DND-41 (cell line): ENCODE data around the gene VTI1A.

Source experiments
- ATAC-seq: fragments of 200-7000 bp; cut with Tn5 transposase; 3 replicates; pipeline ENCODE4 v1.9.1; 2021; ENCODE audit warnings: low read depth; ENCODE audit not compliant: insufficient read depth
- DNase-seq: peaks from one replicate; pipeline ENCODE4 v3.0.0-alpha.2; 2020
- H2AFZ ChIP-seq: 2 replicates; pipeline ENCODE4 v1.6.0; 2012; ENCODE audit warnings: low read depth, low read length
- H3K27ac ChIP-seq: 2 replicates; pipeline ENCODE4 v1.5.1; 2012; ENCODE audit warnings: low read length, inconsistent platforms
- H3K27me3 ChIP-seq: fragments of 200-600 bp; sonication (generic); 2 replicates; pipeline ENCODE4 v1.6.0; 2012; ENCODE audit warnings: low read length, mild to moderate bottlenecking, inconsistent platforms; ENCODE audit not compliant: insufficient read depth, poor library complexity
- H3K36me3 ChIP-seq: 2 replicates; pipeline ENCODE4 v1.5.1; 2012; ENCODE audit warnings: low read length, inconsistent platforms; ENCODE audit not compliant: insufficient read depth
- H3K4me1 ChIP-seq: 2 replicates; pipeline ENCODE4 v1.5.1; 2012; ENCODE audit warnings: mild to moderate bottlenecking, low read length; ENCODE audit not compliant: insufficient read depth
- H3K4me2 ChIP-seq: 2 replicates; pipeline ENCODE4 v1.6.0; 2012; ENCODE audit warnings: mild to moderate bottlenecking, moderate library complexity, low read length, inconsistent platforms; ENCODE audit not compliant: insufficient read depth
- H3K4me3 ChIP-seq, 2 experiments: fragments of 200-600 bp in 1 of 2; shearing (Covaris generic) in 1 of 2; 2 replicates each; pipeline ENCODE4 v1.5.1; 2012 to 2016; ENCODE audit warnings: inconsistent platforms in 2 of 2, low read length in 2 of 2, mild to moderate bottlenecking in 2 of 2, low read depth in 1 of 2, moderate library complexity in 1 of 2
- H3K79me2 ChIP-seq: 2 replicates; pipeline ENCODE4 v1.6.0; 2012; ENCODE audit warnings: low read length, inconsistent platforms; ENCODE audit not compliant: insufficient read depth
- H3K9ac ChIP-seq: 2 replicates; pipeline ENCODE4 v1.6.0; 2012; ENCODE audit warnings: low read depth, mild to moderate bottlenecking, inconsistent platforms, low read length, moderate library complexity
- H3K9me3 ChIP-seq: 2 replicates; pipeline ENCODE4 v1.5.1; 2012; ENCODE audit warnings: low read length, moderate library complexity, mild to moderate bottlenecking, inconsistent platforms; ENCODE audit not compliant: insufficient read depth, severe bottlenecking
- H4K20me1 ChIP-seq: 2 replicates; pipeline ENCODE4 v1.6.0; 2012; ENCODE audit warnings: low read length; ENCODE audit not compliant: insufficient read depth
- EZH2 ChIP-seq: IDR thresholded peaks from 3 replicates; pipeline ENCODE4 v1.6.1; 2012; ENCODE audit warnings: borderline replicate concordance, low read depth, mild to moderate bottlenecking, moderate library complexity, low read length, inconsistent platforms; ENCODE audit not compliant: severe bottlenecking
- TF ChIP-seq, protein P1 (sequence below): IDR thresholded peaks from 2 replicates; pipeline ENCODE4 v1.5.1; 2012; ENCODE audit warnings: borderline replicate concordance, low read length, moderate library complexity, mild to moderate bottlenecking; ENCODE audit not compliant: poor library complexity, severe bottlenecking; ENCODE audit errors: extremely low read depth

The VTI1A gene

GRCh38 chr10:112769611-112770370 is 322.8 kb downstream of the VTI1A start:
- H3K4me1 ChIP-seq: no peaks in the 10 kb centered on the region
- no peak for TF ChIP-seq EZH2
- TF ChIP-seq, protein P1, sequence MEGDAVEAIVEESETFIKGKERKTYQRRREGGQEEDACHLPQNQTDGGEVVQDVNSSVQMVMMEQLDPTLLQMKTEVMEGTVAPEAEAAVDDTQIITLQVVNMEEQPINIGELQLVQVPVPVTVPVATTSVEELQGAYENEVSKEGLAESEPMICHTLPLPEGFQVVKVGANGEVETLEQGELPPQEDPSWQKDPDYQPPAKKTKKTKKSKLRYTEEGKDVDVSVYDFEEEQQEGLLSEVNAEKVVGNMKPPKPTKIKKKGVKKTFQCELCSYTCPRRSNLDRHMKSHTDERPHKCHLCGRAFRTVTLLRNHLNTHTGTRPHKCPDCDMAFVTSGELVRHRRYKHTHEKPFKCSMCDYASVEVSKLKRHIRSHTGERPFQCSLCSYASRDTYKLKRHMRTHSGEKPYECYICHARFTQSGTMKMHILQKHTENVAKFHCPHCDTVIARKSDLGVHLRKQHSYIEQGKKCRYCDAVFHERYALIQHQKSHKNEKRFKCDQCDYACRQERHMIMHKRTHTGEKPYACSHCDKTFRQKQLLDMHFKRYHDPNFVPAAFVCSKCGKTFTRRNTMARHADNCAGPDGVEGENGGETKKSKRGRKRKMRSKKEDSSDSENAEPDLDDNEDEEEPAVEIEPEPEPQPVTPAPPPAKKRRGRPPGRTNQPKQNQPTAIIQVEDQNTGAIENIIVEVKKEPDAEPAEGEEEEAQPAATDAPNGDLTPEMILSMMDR: no peak
- no peak overlapping the region for H2AFZ ChIP-seq
- H4K20me1 ChIP-seq: no peaks in the 10 kb centered on the region
- ATAC-seq (no peak), DNase-seq (no peak)
- no peaks in the 10 kb centered on the region for H3K79me2 ChIP-seq
- no peak overlapping the region for H3K9ac ChIP-seq
- H3K4me2 ChIP-seq: no peak overlapping the region
- no peak overlapping the region for H3K27ac ChIP-seq
- H3K4me3 ChIP-seq: no peak overlapping the region
- H3K36me3 ChIP-seq: no peaks in the 10 kb centered on the region
- H3K9me3 ChIP-seq: no peaks in the 10 kb centered on the region
- no peaks in the 10 kb centered on the region for H3K27me3 ChIP-seq

DNA sequence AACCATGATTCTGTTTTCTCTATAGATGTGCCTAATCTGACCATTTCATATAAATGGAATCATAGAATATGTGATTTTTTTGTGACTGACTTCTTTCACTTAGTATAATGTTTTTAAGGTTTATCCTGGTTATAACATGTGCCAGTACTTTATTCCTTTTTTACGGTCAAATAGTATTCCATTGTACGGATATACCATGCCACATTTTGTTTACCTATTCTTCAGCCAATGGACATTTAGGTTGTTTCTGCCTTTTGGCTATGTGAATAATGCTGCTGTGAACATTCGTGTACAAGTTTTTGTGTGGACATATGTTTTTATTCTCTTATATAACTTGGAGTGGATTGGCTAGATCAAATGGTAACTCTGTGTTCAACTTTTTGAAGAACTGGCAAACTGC is 324.7 kb downstream of the VTI1A start:
- Histone ChIP-seq H3K9me3 (no peaks in the 10 kb centered on the region), H3K27ac (no peak overlapping the region), H3K4me1 (no peaks in the 10 kb centered on the region), H3K4me3 (no peak overlapping the region), H4K20me1 (no peaks in the 10 kb centered on the region), H3K9ac (no peak overlapping the region), H3K4me2 (no peak overlapping the region), H3K36me3 (no peaks in the 10 kb centered on the region), H2AFZ (no peak overlapping the region), H3K27me3 (no peaks in the 10 kb centered on the region), H3K79me2 (no peaks in the 10 kb centered on the region)
- DNase-seq (no peak), ATAC-seq (no peak)
- no peak for TF ChIP-seq EZH2
- TF ChIP-seq, protein P1: no peak

GRCh38 chr10:112773783-112774182 is 326.8 kb downstream of the VTI1A start:
- TF ChIP-seq EZH2: no peak
- TF ChIP-seq, protein P1: no peak
- no peaks in the 10 kb centered on the region for H3K79me2 ChIP-seq
- H3K4me1 ChIP-seq: peaks cover 4% of the 10 kb centered on the region
- H4K20me1 ChIP-seq: no peaks in the 10 kb centered on the region
- DNase-seq (no peak), ATAC-seq (no peak)
- no peak overlapping the region for H3K4me2 ChIP-seq
- H3K27me3 ChIP-seq: no peaks in the 10 kb centered on the region
- H3K27ac ChIP-seq: no peak overlapping the region
- H3K9ac ChIP-seq: no peak overlapping the region
- H3K9me3 ChIP-seq: no peaks in the 10 kb centered on the region
- no peaks in the 10 kb centered on the region for H3K36me3 ChIP-seq
- no peak overlapping the region for H3K4me3 ChIP-seq
- no peak overlapping the region for H2AFZ ChIP-seq

- H4K20me1 ChIP-seq: no peaks in the 10 kb centered on the region
- no peak overlapping the region for H3K9ac ChIP-seq
- H2AFZ ChIP-seq: no peak overlapping the region
- H3K4me1 ChIP-seq: peaks cover 8% of the 10 kb centered on the region
- H3K9me3 ChIP-seq: no peaks in the 10 kb centered on the region
- no peak for ATAC-seq
- no peaks in the 10 kb centered on the region for H3K36me3 ChIP-seq
- H3K27me3 ChIP-seq: no peaks in the 10 kb centered on the region
- TF ChIP-seq, protein P1: no peak
- TF ChIP-seq EZH2: no peak
- no peak overlapping the region for H3K4me2 ChIP-seq
- no peaks in the 10 kb centered on the region for H3K79me2 ChIP-seq
- H3K27ac ChIP-seq: no peak overlapping the region
- DNase-seq: no peak
- no peak overlapping the region for H3K4me3 ChIP-seq
Measured at GRCh38 chr10:112774210-112774609, 327.2 kb downstream of the VTI1A start.
